GM04503 (cell line): ENCODE measurements around the gene EVC2.
"Not testable (repeated sequence)": the region's sequence is repeated elsewhere in the genome, so short reads cannot be mapped to it uniquely, and the experiment has no call there.

Experiments
- DNase-seq: peaks from one replicate; pipeline ENCODE4 v3.0.0-alpha.2; 2012; ENCODE audit warnings: low read depth

EVC2 gene

DNA sequence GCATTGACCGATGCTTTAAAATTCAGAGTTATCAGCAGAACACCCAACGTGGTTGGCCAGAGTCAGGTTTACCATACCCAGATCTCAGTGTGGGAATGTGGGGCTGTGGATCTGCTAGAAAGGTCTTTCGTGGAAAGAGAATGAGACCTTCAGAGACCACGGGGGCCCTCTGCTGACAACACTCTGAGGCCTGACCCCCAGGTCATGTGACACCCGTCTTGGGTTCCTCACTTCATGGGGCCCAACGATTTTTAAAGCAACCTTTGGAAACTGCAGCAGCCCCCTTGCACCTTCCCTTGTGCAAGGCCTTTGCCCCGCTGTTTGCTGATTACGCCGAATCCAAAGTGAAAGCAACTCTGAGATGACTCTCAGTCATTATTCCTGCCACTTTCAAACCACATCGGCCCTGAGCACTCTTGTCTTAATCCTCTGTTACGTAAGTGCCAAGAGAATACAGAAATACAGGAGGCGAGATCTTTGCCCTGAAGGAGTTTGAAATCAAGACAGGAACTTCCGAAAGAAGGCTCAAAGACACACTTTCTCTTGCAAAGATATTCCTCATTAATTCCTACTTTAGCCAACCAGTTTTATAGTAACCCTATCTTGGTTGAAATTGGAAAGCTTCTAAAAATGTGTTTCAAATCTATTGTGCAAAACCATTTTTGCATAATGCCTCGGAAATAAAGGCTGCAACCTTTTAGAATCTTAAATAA, 88.3 kb downstream of the EVC2 start:
- DNase-seq: no peak

DNA sequence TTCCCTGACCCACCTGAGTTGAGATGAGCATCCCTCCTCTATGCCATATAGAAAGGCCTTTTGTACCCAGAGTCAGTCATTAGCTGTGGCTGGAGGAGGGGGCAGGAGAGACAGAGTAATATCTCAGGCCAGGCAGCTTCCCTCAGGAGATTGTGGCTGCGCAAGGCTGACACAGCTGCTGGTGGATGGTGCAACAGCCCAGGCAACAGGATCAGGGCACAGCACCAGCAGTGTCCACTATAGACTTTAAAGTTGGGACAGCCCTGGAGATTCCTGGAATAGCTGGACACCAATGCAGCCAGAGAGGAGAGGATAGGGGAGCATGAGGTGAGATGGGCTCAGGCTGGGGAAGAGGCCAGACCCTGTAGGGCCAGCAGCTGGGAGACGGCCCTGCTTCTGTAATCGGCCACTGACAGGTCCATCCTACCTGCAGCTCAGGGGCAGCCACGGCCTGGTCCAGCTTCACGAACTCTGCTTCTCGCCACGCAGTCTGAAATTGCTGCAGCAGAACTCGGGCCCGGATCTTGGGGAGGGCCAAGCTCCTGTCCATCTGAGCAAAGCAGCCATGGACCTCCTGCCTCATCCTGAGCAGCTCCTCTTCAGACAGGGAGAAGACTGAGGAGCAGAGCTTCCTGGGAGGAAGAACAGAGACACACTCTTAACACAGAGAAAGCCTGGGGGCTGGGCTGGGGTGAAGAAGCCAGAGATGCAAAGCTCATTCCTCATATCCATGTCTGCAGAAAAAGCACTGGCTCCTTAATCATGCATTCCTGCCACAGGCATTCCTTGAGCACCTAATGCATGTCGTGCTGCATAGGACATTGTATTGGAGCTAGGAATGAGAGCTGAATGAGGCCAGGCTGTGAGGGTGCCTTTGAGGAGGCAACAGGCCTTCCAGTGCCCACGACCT, 90.1 kb downstream of the EVC2 start:
- DNase-seq: no peak

DNA sequence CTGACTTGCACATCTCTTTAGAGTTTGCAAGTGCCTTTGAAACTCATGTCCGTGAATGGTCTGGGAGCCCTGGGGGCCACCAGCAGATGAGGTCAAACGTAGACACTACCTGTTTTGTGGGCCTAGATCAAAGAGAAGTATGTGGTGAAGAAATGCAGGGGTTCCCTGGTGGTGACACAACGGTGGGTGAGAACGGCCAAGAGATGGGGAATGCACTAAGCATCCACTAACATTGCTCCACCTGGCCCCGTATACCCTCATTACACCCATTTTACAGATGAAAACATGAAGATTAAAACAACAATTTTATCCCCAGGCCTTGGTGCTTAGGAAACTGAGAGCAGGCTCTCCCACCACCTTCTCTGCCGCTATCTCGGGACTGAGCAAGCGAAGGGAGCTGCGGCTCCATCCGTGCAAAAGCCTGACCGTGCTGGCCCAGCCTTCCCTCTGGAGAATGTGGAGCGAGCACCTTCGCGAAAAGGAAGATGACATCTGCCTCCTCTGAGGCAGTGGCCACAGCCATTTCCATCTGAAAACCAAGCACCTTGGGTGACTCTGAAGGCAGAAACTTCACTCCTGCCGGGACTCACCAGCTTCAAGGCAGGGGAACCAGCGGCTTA, 91.9 kb downstream of the EVC2 start:
- no peak for DNase-seq

DNA sequence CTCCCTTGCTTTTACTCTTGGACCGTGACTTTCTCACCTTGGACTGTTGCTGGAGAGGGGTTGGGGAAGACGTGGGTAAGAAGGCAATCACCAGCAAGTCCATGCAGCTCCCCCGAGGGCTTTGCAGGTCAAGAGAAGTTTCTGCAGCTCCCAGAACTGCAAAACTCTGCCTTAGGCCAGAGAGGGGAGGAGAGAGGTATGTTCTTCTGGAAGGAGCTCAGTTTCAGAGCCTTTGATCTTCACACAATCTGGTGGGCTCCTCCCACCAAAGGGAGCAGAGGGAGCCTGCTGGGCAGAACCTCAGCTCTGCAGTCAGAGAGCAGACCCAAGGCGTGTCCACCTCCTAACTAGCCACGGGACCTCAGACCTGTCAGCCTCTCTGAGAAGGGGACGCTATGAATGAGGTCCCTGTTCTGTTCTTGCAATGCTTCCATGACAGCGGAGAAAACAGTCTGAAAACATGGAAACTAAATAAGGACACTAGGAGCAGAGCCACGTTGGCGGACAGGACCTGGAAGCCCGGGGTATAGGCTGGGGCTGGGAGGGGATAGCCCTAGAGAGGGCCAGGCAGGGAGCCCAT, 92.8 kb downstream of the EVC2 start:
- no peak for DNase-seq

DNA sequence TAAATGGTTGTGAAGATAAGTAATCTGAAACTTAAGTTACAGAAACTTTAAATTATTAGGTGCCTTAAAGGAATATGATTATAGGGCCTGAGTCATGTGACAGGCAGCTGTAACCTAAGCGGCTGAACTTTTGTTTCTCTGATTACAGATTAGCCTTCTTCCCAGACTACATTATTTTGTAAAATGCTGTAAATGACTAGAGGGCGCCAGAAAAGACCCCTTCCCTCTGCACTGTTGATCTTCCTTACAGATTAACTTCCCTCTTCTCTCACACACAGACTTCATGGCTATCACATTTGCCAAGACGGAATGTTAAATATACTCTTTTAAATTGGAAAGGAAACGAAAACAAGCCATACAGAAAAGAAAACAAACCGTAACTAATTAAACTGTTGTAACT, 96.6 kb downstream of the EVC2 start:
- DNase-seq: no peak

DNA sequence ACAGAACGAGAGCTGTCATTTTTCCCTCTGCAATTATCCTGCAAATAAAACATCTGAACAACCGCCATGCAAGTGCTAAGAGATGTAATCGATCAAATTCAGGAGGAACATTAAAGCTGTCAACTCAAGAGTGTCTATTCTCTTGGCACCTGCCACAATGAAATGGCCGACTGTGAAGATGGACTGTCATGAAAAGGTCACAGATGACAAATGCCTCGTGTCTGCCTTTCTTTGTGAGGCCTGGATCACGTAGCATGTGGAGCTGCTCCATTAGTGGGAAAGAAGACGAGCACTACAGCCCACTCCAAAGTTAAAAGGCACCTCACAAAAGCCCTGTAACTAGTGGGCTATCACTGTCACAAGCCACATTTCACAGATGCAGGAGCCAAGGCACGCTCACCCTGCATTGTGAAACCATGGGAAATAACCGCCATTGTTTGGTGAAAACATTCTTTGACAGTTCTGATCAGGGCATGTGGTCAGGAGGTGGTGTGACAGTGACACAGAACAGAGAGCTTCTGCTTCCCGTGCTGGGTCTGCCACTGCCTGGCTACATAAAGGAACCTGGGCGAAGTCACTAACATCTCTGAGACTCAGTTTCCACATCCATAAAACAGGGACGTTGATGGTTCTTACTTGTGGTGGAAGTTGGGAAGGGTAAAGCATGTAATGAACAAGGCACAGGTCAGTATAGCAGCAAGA, 98.9 kb downstream of the EVC2 start:
- DNase-seq: no peak

DNA sequence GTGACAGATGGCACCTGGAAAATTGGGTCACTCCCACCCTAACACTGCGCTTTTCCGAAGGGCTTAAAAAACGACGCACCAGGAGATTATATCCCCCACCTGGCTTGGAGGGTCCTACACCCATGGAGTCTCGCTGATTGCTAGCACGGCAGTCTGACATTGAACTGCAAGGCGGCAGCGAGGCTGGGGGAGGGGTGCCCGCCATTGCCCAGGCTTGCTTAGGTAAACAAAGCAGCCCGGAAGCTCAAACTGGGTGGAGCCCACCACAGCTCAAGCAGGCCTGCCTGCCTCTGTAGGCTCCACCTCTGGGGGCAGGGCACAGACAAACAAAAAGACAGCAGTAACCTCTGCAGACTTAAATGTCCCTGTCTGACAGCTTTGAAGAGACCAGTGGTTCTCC, 114.5 kb downstream of the EVC2 start:
- not testable (repeated sequence) for DNase-seq

DNA sequence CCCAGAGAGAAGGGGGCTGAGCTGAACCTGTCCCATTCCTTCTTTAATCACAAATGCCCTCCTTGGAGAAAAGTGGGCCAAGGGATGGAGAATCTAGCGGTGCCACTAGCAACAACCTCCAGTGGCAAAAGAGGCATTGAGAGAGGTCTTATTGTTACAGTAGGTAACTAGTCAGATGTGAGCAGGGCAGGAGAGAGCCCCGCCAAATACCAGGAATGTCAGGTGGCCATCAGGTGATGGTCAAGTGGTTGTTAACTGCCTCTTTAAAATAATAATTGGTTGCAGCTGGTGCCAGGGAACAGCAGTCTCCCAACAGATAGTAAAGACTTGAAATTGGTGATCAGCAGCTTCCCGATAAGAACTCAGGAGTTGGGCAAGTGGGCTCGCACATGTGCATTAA, 116.1 kb downstream of the EVC2 start:
- no peak for DNase-seq

DNA sequence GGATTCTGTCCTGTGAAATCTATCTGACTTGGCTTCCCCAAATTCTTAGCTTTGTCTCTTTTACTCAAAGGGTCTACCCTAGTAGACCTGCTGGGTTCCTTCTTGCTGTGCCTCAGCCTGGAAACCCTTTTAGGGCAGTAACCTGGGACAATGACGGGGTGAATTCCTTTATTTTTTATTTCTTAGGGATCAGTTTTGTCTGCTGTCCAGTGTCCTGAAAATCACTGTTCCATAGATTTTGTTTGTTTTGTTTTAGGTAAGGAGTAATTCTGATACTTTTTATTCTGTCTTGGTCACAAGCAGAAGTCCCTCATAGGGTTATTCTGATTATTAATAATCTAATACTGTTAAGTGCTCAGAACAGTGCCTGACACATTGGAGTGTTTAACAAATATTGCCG, 118.9 kb downstream of the EVC2 start:
- no peak for DNase-seq

DNA sequence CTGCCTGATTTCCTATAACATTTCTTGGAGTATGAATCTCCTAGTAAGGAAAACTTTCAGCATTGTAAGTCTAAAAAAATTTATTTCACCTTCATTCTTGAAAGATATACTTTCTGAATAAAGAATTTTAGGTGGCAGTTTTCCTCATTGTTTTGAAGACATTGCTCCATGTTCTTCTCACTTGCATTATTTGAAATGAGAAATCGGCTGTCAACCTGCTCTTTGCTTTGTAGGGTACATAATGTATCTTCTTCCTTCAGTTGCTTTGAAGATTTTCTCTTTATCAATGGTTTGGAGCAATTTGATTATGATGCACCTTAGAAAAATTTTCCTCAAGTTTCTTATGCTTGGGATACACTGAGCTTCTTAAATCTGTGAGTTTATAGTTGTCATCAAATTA, 120.3 kb downstream of the EVC2 start:
- DNase-seq: no peak

DNA sequence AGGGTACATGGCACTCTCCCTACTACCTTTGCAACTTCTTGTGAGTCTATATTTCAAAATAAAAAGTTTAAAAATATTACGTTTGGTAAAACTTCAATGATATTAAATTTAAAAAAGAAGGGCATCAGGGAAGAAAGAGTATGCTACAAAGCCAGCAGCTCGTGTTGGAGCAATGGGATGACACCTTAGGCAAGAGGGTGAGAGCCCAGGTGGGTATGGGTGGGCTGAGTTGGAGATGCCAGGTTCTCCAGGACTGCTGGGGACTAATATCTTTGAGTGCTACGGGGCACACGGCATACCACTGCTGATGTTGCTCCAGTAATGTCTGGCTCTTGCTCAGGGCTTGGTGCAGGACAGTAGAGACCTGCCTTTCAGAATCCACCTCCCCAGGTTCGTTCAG, 132.4 kb downstream of the EVC2 start:
- no peak for DNase-seq

DNA sequence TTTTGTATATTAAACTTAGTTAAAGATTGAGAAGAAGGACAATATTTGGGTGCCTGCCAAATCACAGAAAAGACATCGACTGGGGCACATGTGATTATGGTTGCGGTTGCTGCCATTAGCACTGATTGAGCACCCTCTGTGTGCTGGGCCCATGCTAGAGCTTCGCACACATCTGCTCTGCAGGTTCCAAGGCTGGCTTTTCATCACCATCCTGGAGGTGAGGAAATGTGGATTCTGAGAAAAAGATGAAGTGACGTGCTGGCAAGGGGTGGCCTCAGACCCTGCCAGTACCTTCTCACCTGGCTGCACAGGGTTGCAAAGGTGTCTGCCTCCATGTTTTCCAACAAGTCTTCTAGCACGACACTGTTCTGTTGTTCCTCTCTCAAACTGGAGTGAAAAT, 134.0 kb downstream of the EVC2 start:
- DNase-seq: no peak

DNA sequence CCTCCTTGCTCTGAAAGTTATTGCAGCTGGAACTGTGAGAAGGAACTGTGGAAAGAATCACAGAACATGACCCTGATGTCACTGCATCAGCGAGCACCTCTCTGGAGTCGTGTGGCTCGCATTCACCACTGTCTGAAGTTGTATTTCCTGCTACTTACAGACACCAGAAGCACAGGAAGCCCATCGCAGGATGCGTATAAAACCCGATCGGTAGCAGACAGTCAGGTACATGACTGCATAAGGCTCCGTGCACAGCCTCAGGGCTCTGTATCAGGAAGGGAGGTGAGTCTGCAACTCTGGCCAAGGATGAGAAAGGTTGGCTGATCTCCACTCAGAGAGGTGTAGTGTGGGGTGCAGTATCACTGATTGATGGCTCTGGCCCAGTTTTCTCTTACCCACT, 134.4 kb downstream of the EVC2 start:
- no peak for DNase-seq

DNA sequence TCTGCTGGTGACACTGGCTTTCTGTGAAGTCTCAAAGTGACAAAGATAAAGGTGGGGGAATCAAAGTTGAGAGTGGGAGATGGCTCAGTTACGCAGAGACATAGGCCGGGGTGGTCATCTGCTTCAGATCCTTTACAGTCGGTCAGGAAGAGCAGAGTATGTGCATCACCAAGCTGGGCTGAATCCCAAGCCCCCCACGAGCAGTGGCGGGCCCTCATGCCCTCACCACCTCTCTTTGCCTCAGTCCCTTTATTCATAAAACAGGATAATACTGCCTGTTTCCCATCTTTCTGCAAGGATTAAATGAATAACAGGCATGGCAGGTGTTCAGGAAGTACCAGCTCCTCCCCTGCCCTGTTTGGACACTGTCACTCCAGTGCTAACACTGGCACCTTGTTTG, 135.6 kb downstream of the EVC2 start:
- DNase-seq: no peak

DNA sequence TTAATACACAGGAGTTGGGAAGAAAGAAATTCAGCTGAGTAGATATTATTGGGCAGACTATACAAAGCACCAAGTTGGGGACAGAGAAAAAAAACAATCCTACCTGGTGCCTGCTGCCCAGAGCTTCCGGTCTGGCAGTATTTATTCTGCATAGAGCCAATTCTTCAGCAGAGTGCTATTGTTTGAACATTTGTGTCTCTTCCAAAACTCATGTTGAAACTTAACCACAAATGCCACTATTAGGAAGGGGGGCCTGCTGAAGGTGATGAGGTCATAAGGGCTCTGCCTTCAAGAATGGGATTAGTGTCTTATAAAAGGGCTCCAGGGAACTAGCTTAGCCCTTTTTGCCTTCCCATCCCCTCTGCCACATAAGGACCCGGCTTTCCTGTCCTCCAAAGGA, 136.2 kb downstream of the EVC2 start:
- peak; percentile 21 for DNase-seq

DNA sequence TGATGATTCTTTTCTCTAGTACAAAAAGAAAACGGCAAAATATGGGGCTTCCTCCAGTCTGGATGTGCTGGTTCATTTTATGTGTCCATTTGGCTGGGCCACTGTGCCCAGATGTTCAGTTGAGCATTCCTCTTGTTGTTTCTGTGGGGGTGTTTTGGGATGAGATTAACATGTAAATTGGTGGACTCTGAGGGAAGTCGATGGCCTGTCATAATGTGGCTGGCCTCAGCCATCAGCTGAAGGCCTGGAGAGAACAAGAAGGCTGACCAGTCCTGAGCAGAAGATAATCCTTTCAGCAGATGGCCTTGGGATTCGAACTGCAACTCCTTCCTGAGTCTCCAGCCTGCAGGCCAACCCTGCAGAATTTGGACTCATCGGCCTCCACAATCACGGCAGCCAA, 136.7 kb downstream of the EVC2 start:
- no peak for DNase-seq

DNA sequence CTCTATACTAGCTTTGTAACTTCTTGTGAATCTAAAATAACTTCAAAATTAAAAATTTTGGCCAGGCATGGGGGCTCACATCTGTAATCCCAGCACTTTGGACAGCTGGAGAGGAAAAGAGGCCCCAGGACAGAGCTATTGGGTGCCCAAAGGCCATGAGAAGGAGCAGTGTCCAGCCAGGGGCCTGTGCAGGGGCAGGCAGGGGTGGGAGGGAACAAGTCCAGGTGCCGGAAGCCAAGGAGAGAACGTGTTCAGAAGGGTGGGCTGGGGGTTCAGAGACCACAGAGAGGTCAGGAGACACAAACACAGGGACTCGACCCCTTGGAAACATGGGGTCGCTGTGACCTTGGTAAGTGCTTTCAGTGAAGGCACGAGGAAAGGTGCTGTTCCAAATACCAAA, 138.9 kb downstream of the EVC2 start:
- DNase-seq: no peak

DNA sequence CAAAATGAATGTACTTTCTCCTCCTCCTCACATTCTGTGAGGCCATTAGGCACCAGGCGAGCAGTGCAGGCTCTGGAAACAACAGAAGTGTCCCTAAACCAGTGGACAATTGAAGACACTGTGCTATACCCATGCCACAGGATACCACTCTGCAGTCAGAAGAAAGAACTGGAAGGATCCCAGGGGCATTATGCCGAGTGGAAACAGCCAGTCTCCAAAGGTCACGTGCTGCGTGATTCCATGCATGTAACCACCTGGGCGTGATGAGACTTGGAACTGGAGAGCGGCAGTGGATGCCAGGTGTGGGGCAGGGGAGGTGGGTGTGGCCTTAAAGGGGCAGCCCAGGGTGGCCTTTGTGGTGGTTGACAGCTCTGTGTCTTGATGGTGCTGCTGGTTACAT, 139.4 kb downstream of the EVC2 start:
- DNase-seq: no peak

DNA sequence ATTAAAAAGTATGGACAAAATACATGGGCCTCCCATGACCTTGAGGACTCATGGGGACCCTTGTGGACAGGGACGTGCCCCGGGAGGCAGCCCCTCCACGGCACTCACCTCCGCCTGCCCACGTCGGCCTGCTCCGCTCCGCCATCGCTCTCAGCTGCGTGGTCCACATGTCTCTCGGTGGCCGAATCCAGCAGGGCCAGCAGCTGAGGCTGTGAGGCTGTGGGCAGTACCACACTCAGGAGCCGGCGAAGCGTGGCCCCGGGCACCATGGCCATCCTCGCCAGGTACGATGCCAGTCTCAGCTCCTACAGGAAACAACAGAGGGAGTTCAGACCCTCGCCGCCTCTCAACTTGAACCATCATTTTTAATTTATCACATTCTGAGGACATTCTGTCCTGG, 140.0 kb downstream of the EVC2 start:
- no peak for DNase-seq

DNA sequence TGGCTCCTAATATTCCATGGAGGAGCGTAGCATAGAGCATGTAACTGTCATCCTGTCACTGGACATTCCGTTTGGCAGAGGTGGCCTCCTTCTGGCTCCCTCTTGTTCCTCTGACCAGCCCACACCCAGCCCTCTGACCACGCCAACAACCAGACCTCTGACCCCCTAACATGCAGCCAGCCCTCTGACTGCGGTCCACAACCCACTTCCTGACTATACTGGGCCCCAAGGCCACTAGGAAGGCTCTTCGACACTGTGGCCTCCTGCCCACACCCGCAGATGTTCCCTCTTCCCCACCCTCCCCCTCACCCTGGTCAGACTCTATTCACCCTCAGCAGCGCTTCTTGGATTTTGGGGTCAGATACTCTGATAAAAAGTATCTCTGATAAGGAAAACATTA, 141.4 kb downstream of the EVC2 start:
- no peak for DNase-seq

DNA sequence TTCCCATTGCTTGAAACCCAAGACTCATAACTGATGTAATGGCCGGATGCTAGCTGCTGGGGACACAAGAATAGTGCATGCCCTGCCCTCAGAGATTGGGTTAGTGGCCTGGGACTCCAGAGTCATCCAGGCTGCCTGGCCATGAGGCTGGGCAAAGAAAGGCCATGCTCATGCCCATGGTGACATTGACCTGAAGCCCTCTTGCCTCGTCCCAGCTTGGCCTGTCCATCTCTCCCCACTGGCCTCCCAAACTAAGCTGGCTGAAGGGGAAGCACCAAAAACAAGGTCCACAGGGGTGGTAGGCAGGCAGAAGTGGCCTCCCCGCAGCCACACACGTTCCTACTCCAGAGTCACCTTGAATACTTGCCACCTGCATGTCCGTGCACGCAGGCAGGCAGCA, 141.8 kb downstream of the EVC2 start:
- no peak for DNase-seq

DNA sequence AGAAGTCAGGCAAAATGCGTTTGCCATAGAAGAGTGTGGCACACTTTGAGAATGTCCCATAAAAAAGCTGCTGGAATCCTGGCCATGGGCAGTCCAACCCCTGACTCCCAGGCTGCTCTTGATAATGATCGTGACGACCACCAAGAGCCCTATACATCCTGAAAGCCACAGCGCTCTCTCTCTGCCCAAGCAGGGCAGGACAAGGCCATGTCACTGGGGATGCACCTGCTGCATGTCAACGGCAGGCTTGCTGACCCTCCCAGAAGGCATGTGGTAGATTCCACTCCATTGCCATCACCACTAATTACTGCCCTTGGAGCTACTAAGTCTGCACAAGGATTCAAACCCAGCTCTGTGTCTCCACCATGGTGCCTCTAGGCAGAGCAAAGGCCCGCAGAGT, 144.5 kb downstream of the EVC2 start:
- DNase-seq: no peak
